H1 (cell line): ENCODE results near the gene UBXN11. TPM values are rescaled to one million over a fixed set of nuclear protein-coding genes. Genes with fewer than 3 reads are reported as not detected.

Source experiments
- EP300 ChIP-seq, 2 experiments: IDR thresholded peaks; 1 replicate in 1 of 2; 2 replicates in 1 of 2; pipeline ENCODE4 v1.6.1; 2011 to 2012; ENCODE audit warnings: low read depth in 2 of 2, low read length in 2 of 2, mild to moderate bottlenecking in 2 of 2, borderline replicate concordance in 1 of 2, inconsistent platforms in 1 of 2, moderate library complexity in 1 of 2
- polyA plus RNA-seq, 7 experiments: library from polyadenylated mRNA; depleted of rRNA in 3 of 7; stranded (reverse) in 5 of 7; unstranded in 2 of 7; fragments of >200 nt in 5 of 7; fragments of 200-250 nt in 2 of 7; gene quantifications; 1 replicate in 5 of 7; 2 replicates in 1 of 7; 4 replicates in 1 of 7; pipeline versions ENCODE4 v1.2.1 to v1.2.3, GENCODE V29; 2011 to 2013; ENCODE audit warnings: missing spikeins in 2 of 7, mixed read lengths in 2 of 7
- total RNA-seq: library from RNA; stranded (reverse); fragmentation: NEBNext Ultra II Directional; extraction: Animal tissue kit (Norgen Biotek cat#: 25700); gene quantifications from 2 replicates; pipeline ENCODE4 v1.2.1, GENCODE V29; 2021

UBXN11 gene
- total and polyA plus RNA-seq, 2 of the 8 experiments (the other 6 are each of a cell fraction or from before 2014, with no cell fraction given), result 6.3 to 10.4 TPM

GRCh38 chr1:26318338-26319064 is 12.1 kb upstream of the UBXN11 start (continued):
- TF ChIP-seq EP300 (IDR thresholded peaks at IDR 0.05; ENCODE audit: borderline replicate concordance in 1 of 2, low read depth in 2 of 2, low read length in 2 of 2), result no peak
- TF ChIP-seq, all 59 proteins: peak for 0
